Peyer's patch (tissue), 4 donors: ENCODE measurements around the gene RFX1.

ENCODE experiments used
- POLR2A ChIP-seq, 2 donors: fragments of 450-650 bp; IDR thresholded peaks; one replicate each; pipeline ENCODE4 v1.5.1; 2017; ENCODE audit warnings: antibody characterized with exemption in 2 of 2, mild to moderate bottlenecking in 2 of 2, moderate library complexity in 2 of 2
- TF ChIP-seq, protein P1 (sequence below), 6 experiments: fragments of 450-650 bp in 4 of 6; fragments of 200-600 bp in 2 of 6; sonication (generic) in 1 of 6; IDR thresholded peaks; one replicate each; pipeline ENCODE4 v1.5.1; 2017 to 2019; ENCODE audit warnings: antibody characterized with exemption in 6 of 6, mild to moderate bottlenecking in 3 of 6, moderate library complexity in 1 of 6

DNA sequence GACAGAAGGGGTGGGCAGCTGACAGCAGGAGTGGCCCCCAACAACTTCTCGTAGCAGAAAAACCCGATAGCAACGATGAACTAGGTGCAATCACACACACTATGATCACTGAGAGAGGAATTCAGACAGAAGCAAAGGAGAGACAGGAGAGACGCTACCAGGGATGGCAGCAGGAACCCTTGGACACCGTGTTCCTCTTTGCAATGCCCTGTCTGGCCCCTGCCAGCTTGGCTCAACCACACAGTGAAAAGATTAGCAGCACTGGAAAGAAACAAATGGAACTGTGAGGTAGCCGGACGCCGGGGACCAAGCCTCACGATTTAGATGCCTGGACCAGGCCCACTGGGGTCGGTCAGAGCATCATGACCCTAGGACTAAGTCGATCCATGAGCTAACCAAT lies 30.2 kb downstream of the RFX1 start:
- TF ChIP-seq, protein P1, sequence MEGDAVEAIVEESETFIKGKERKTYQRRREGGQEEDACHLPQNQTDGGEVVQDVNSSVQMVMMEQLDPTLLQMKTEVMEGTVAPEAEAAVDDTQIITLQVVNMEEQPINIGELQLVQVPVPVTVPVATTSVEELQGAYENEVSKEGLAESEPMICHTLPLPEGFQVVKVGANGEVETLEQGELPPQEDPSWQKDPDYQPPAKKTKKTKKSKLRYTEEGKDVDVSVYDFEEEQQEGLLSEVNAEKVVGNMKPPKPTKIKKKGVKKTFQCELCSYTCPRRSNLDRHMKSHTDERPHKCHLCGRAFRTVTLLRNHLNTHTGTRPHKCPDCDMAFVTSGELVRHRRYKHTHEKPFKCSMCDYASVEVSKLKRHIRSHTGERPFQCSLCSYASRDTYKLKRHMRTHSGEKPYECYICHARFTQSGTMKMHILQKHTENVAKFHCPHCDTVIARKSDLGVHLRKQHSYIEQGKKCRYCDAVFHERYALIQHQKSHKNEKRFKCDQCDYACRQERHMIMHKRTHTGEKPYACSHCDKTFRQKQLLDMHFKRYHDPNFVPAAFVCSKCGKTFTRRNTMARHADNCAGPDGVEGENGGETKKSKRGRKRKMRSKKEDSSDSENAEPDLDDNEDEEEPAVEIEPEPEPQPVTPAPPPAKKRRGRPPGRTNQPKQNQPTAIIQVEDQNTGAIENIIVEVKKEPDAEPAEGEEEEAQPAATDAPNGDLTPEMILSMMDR (IDR thresholded peaks at IDR 0.05) = no peak
- TF ChIP-seq POLR2A (IDR thresholded peaks at IDR 0.05) = no peak
